Heart left ventricle (tissue), 16 donors: ENCODE data around the gene C10orf143. TPM values are rescaled to one million over a fixed set of nuclear protein-coding genes. Genes with fewer than 3 reads are reported as not detected.

Experiments
- ATAC-seq, 4 donors: fragments of 200-7000 bp; cut with Tn5 transposase; one replicate each; pipeline ENCODE4 v1.9.1; 2020 to 2022; ENCODE audit warnings: moderate library complexity in 4 of 4, mild to moderate bottlenecking in 3 of 4, moderate number of reproducible peaks in 1 of 4
- DNase-seq, 5 donors: peaks; one replicate each; pipeline ENCODE4 v3.0.0-alpha.2; 2020
- H3K27ac ChIP-seq, 12 donors: fragments of 200-600 bp; sonication (generic) in 4 of 12; one replicate each; pipeline versions ENCODE4 v1.5.0 to v1.8.0; 2016 to 2022; ENCODE audit warnings: mild to moderate bottlenecking in 2 of 12
- H3K27me3 ChIP-seq, 9 donors: fragments of 200-600 bp; sonication (generic) in 2 of 9; one replicate each; pipeline versions ENCODE4 v1.5.1 to v1.8.0; 2016 to 2022; ENCODE audit warnings: mild to moderate bottlenecking in 3 of 9
- H3K36me3 ChIP-seq, 9 donors: fragments of 200-600 bp; sonication (generic) in 2 of 9; one replicate each; pipeline versions ENCODE4 v1.5.0 to v1.8.0; 2018 to 2022; ENCODE audit warnings: mild to moderate bottlenecking in 2 of 9
- H3K4me1 ChIP-seq, 12 donors: fragments of 200-600 bp; sonication (generic) in 4 of 12; one replicate each; pipeline versions ENCODE4 v1.5.0 to v1.8.0; 2016 to 2022; ENCODE audit warnings: mild to moderate bottlenecking in 3 of 12
- H3K4me3 ChIP-seq, 12 donors: fragments of 200-600 bp; sonication (generic) in 4 of 12; one replicate each; pipeline versions ENCODE4 v1.5.0 to v1.8.0; 2017 to 2022; ENCODE audit warnings: mild to moderate bottlenecking in 9 of 12, moderate library complexity in 4 of 12
- H3K9me3 ChIP-seq, 12 donors: fragments of 200-600 bp; sonication (generic) in 4 of 12; one replicate each; pipeline versions ENCODE4 v1.5.0 to v1.8.0; 2016 to 2022; ENCODE audit warnings: mild to moderate bottlenecking in 1 of 12
- POLR2A ChIP-seq, 2 donors: fragments of 450-650 bp; IDR thresholded peaks; one replicate each; pipeline ENCODE4 v1.6.1; 2017; ENCODE audit warnings: antibody characterized with exemption in 2 of 2, mild to moderate bottlenecking in 2 of 2, moderate library complexity in 2 of 2
- WGBS, 4 donors: extraction: QIAGEN DNeasy Blood & Tissue Kit in 2 of 4; methylation state at CpG; one replicate each; pipeline versions ENCODE4 v1.1.5 to v1.1.7; 2013 to 2018; 5-methylcytosine and 5-hydroxymethylcytosine counted together
- intact Hi-C, 10 donors: fragments of 100-400 bp; cut with DNase I; formaldehyde crosslinking; loops; one replicate each; pipeline versions ENCODE4 v1.11.1 to v1.14.2; 2022
- long read RNA-seq, 3 donors: library from polyadenylated mRNA; unstranded; transcript quantifications; one replicate each; pipeline ENCODE4 v2.0.0, GENCODE V29; 2020 to 2021
- polyA plus RNA-seq, 2 donors: library from polyadenylated mRNA; stranded (reverse); fragments of 200-250 nt; gene quantifications; one replicate each; pipeline ENCODE4 v1.2.3, GENCODE V29; 2013
- total RNA-seq, 9 donors: library from RNA; depleted of rRNA in 2 of 9; stranded (reverse); fragments of >200 nt in 2 of 9; fragmentation: NEBNext Ultra II Directional in 3 of 9; extraction: Animal tissue kit (Norgen Biotek cat#: 25700) in 3 of 9; gene quantifications; one replicate each; pipeline versions ENCODE4 v1.1.0 to v1.2.4, GENCODE V29; 2016 to 2023
- TF ChIP-seq, protein P1 (sequence below), 12 donors: fragments of 200-600 bp; sonication (generic) in 4 of 12; IDR thresholded peaks; one replicate each; pipeline versions ENCODE4 v1.5.0 to v1.8.0; 2018 to 2022; ENCODE audit warnings: antibody characterized with exemption in 12 of 12, mild to moderate bottlenecking in 5 of 12
- donor health status: ischemic (EF 13 %, LVEDD 7.1; RV severe dilation, severe dysfunction).
- donor health status: healthy with polysubstance abuse.
- donor health status: DM: no; HTN: yes; CAD: no.
- donor health status: DM: no; HTN: no; CAD: no.
- donor health status: ischemic (EF 25% LVEDD 6.9; RV normal size, moderate dysfunction).
- donor health status: ischemic (EF 25% LVEDD 5.7; RV mildly dilated, moderate dysfunction).
- donor health status: healthy.
- donor health status: DM: yes; HTN: yes; CAD: no.
- donor health status: ischemic (EF 35%, LVEDD 5.7; RV mildly dilated, moderate dysfunction).
- donor health status: nonischemic (EF 11% LVEDD 7.7; RV severe dilation, severe dysfunction).
- donor health status: DM: yes; HTN: yes; CAD: no.
- donor health status: PGD.
- donor health status: ischemic (EF 29% LVEDD 5.4; RV normal size, mild dysfunction).
- donor health status: nonischemic (EF 23%, LVEDD 6.1; RV moderate dilation, normal function).

C10orf143 gene
- total RNA-seq (1 to 10 TPM in 7 of 9 donors, under 1 TPM in 1, not detected in 1; 0.32 to 3.3 (median 1.6) TPM), polyA plus RNA-seq (1 to 10 TPM; 1.1 to 3.7 TPM)
- long read RNA-seq, donor 1, partial matches to known transcripts: 0 of 1 reads
- long read RNA-seq, donor 1, other reads (novel, unspliced or antisense): 1 of 1 reads
- long read RNA-seq, donor 2, partial matches to known transcripts: 0 of 1 reads
- long read RNA-seq, donor 2, other reads (novel, unspliced or antisense): 1 of 1 reads
- long read RNA-seq, donor 3, partial matches to known transcripts: 0 of 1 reads
- long read RNA-seq, donor 3, other reads (novel, unspliced or antisense): 1 of 1 reads

DNA sequence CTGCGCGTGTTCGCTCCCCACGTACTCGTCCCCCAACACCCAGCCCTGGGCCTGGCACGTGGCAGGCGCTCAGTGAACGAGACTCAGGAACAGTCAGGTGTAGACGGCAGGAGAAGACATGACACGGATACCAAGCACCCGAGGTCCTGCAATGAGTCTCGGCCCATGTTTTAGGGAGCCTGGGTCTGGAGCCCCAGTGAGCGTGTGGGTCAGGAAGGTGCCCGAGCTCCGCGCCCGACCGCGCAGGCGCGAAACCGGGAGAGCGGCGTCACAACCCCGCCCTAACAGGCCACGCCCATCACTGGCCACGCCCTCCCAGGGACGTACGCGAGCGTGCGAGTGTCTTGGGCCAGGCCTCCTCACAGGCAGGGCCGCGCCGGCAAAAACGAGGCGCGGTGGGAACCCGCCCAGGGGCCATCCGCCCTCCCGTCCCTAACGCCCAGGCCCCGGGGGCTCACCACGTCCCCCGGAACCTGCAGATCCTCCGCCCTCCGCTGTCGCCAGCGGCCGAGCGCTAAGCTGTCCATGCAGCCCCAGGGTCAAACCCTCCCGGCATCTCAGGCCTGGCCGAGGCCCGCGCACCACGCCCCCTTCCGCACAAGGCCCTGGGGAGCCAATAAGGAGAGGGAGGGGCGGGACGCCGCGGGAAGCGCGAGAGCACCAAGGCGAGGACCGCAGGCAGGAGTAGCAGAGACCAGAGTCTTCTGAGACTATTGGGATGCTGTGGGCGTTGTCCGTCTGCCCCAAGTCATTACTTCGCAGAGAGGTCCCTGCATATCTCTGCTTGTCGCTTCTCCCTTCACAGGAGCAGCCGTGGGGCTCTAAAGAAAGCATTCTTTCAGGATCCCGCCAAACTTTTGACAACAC, at the start of gene C10orf143:
Gene C10orf143, minus strand, starts transcription at position 585 of the 867 bp plus-strand sequence. Its CDS starts 58 bp downstream, at position 527.
- WGBS, 4 donors: 0 to 1% (median 0%) methylated on average over 20 to 71 of the region's 71 CpGs
- Histone ChIP-seq H3K4me3 (peak within 1 kb of the TSS; percentile 52 to 89 (median 78)), H3K27me3 (no peaks in the 10 kb centered on the region), H3K27ac (peak within 1 kb of the TSS; percentile 74 to 97 (median 94)), H3K9me3 (no peaks in the 10 kb centered on the region), H3K4me1 (peaks cover 0 to 26% (median 16%) of the 10 kb centered on the region in 12 donors), H3K36me3 (peaks cover 0 to 4% (median 0%) of the 10 kb centered on the region in 9 donors)
- peak; percentile 98 to 99 (median 98) for DNase-seq
- ATAC-seq: peak; percentile 96 to 97 (median 96)
- TF ChIP-seq POLR2A (IDR thresholded peaks at IDR 0.05): peak; percentile 9 to 86
- TF ChIP-seq, protein P1, sequence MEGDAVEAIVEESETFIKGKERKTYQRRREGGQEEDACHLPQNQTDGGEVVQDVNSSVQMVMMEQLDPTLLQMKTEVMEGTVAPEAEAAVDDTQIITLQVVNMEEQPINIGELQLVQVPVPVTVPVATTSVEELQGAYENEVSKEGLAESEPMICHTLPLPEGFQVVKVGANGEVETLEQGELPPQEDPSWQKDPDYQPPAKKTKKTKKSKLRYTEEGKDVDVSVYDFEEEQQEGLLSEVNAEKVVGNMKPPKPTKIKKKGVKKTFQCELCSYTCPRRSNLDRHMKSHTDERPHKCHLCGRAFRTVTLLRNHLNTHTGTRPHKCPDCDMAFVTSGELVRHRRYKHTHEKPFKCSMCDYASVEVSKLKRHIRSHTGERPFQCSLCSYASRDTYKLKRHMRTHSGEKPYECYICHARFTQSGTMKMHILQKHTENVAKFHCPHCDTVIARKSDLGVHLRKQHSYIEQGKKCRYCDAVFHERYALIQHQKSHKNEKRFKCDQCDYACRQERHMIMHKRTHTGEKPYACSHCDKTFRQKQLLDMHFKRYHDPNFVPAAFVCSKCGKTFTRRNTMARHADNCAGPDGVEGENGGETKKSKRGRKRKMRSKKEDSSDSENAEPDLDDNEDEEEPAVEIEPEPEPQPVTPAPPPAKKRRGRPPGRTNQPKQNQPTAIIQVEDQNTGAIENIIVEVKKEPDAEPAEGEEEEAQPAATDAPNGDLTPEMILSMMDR (IDR thresholded peaks at IDR 0.05): no peak
- intact Hi-C loops: loop anchor here in 8 of 10 donors (1.0 to 10.0 kb wide), 4 partner anchors 26 to 1076 kb away; partner anchors contain the start of genes GLRX3 (in 8 of the 8) and MGMT (in 1 of the 8)

DNA sequence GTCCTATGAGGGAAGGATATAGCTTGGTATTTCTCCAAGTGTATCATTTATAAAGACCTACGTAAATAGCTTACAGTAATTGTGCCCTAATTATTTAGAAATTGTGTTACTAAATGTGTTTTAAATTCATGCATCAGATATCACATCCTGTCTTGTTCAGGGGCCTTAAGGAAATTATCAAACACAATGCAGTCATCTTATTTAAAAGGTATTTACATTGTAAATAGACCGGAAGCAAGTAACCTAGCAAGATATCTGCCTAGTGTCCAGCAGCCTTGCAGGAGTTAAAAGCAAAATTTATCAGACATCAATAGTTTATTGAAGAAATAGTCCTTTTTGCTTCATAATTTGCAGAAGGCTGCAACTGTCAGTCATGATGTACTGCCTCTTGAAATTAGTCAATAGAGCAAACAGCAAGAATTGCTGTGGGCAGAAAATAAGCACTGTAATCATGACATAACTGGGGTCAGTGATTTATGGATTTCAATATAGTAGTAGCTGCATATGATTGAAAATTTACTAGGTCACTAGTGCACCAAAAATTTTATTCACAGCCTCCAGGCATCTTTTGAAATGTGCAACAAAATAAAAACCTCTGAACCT, 48.7 kb upstream of the C10orf143 start:
- H3K4me1 ChIP-seq: peaks cover 0 to 9% (median 0%) of the 10 kb centered on the region in 12 donors
- no peak overlapping the region for H3K4me3 ChIP-seq
- no peak overlapping the region for H3K27ac ChIP-seq
- ATAC-seq (no peak), DNase-seq (no peak)
- H3K27me3 ChIP-seq: no peaks in the 10 kb centered on the region
- no peak for TF ChIP-seq POLR2A (IDR thresholded peaks at IDR 0.05)
- TF ChIP-seq, protein P1 (IDR thresholded peaks at IDR 0.05): no peak
- H3K36me3 ChIP-seq: peaks cover 0 to 49% (median 41%) of the 10 kb centered on the region in 9 donors
- intact Hi-C loops: no loop called here
- 72 to 81% (median 80%) methylated on average over 2 of the region's 2 CpGs for WGBS, 4 donors
- no peaks in the 10 kb centered on the region for H3K9me3 ChIP-seq

DNA sequence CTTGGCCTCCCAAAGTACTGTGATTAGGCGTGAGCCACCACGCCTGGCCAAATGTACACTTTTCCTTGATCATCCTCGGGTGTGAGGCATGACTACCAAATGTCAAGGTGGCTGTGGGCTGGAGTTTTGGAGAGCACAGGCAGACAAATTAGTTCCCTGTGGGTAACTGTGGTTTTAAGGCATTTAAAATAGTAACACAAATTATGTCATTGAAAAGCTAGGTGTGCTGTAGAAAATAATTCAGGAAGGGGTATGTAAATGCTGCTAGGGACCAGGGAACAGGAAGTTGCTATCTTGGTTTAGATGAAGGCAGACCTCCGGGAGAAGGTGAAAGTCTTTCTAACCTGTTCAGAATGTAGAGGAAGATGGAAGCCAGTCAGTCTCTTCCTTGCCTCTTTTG, 35.4 kb upstream of the C10orf143 start:
- no peak overlapping the region for H3K27ac ChIP-seq
- no peak overlapping the region for H3K4me3 ChIP-seq
- intact Hi-C loops: no loop called here
- H3K9me3 ChIP-seq: no peaks in the 10 kb centered on the region
- ATAC-seq: no peak
- H3K27me3 ChIP-seq: no peaks in the 10 kb centered on the region
- H3K4me1 ChIP-seq: peaks cover 0 to 28% (median 17%) of the 10 kb centered on the region in 12 donors
- TF ChIP-seq, protein P1 (IDR thresholded peaks at IDR 0.05): no peak
- no peak for TF ChIP-seq POLR2A (IDR thresholded peaks at IDR 0.05)
- DNase-seq: no peak
- peaks cover 0 to 51% (median 29%) of the 10 kb centered on the region in 9 donors for H3K36me3 ChIP-seq
- 78 to 93% (median 84%) methylated on average over 4 of the region's 4 CpGs for WGBS, 4 donors
